RWPE2 (cell line): Measurements from ENCODE around the gene NEU1.
A peak's percentile ranks its signal among the peaks of the same experiment; 100 is the strongest.

Source experiments
- ATAC-seq: fragments of 200-7000 bp; cut with Tn5 transposase; 3 replicates; pipeline ENCODE4 v1.9.1; 2021; ENCODE audit warnings: low read depth
- DNase-seq: peaks from one replicate; pipeline ENCODE4 v3.0.0-alpha.2; 2020; ENCODE audit warnings: low spot score
- H3K27ac ChIP-seq: fragments of 450-650 bp; 2 replicates; pipeline ENCODE4 v1.5.1; 2017; ENCODE audit warnings: mild to moderate bottlenecking; ENCODE audit not compliant: poor library complexity, severe bottlenecking
- H3K27me3 ChIP-seq: fragments of 250-450 bp; sonication (Bioruptor Pico); 2 replicates; pipeline ENCODE4 v1.5.1; 2021; ENCODE audit warnings: mild to moderate bottlenecking, moderate library complexity; ENCODE audit not compliant: insufficient read depth, poor library complexity, severe bottlenecking
- H3K36me3 ChIP-seq: fragments of 250-450 bp; sonication (Bioruptor Pico); 2 replicates; pipeline ENCODE4 v1.5.1; 2020; ENCODE audit warnings: low read depth, mild to moderate bottlenecking, moderate library complexity
- H3K4me1 ChIP-seq: fragments of 250-450 bp; sonication (Bioruptor Pico); 2 replicates; pipeline ENCODE4 v1.5.1; 2021; ENCODE audit warnings: mild to moderate bottlenecking, moderate library complexity; ENCODE audit not compliant: insufficient read depth, poor library complexity, severe bottlenecking
- H3K4me3 ChIP-seq: fragments of 250-450 bp; sonication (Bioruptor Pico); 2 replicates; pipeline ENCODE4 v1.5.1; 2021; ENCODE audit warnings: mild to moderate bottlenecking, moderate library complexity; ENCODE audit not compliant: severe bottlenecking
- H3K9me3 ChIP-seq: fragments of 250-450 bp; sonication (Bioruptor Pico); 2 replicates; pipeline ENCODE4 v1.5.1; 2021; ENCODE audit warnings: mild to moderate bottlenecking, moderate library complexity; ENCODE audit not compliant: severe bottlenecking
- CTCF ChIP-seq: fragments of 450-650 bp; IDR thresholded peaks from one replicate; pipeline ENCODE4 v1.5.1; 2017; ENCODE audit warnings: mild to moderate bottlenecking, moderate library complexity; ENCODE audit not compliant: poor library complexity, severe bottlenecking

The NEU1 gene

GRCh38 chr6:31899215-31899614, 36.6 kb upstream of the NEU1 start:
- Histone ChIP-seq H3K36me3 (peaks cover 19% of the 10 kb centered on the region), H3K27me3 (no peaks in the 10 kb centered on the region), H3K4me1 (peaks cover 4% of the 10 kb centered on the region), H3K9me3 (no peaks in the 10 kb centered on the region), H3K27ac (no peak overlapping the region), H3K4me3 (no peak overlapping the region)
- no peak for TF ChIP-seq CTCF
- ATAC-seq (no peak), DNase-seq (no peak)

- H3K9me3 ChIP-seq = no peaks in the 10 kb centered on the region
- no peak for DNase-seq
- peaks cover 23% of the 10 kb centered on the region for H3K36me3 ChIP-seq
- H3K27me3 ChIP-seq = no peaks in the 10 kb centered on the region
- peak overlapping the region; percentile 67 for H3K4me3 ChIP-seq
- peaks cover 4% of the 10 kb centered on the region for H3K4me1 ChIP-seq
- ATAC-seq = peak; percentile 43
- H3K27ac ChIP-seq = peak overlapping the region; percentile 58
- no peak for TF ChIP-seq CTCF
Measured at GRCh38 chr6:31898383-31899011, 35.9 kb upstream of the NEU1 start.

GRCh38 chr6:31897612-31898382, 35.2 kb upstream of the NEU1 start, which contains the start of gene EHMT2:
EHMT2 (minus strand) TSS chr6:31897698; CDS start chr6:31897677, 21 bp downstream.
- DNase-seq (no peak), ATAC-seq (peak; percentile 56)
- peaks cover 30% of the 10 kb centered on the region for H3K36me3 ChIP-seq
- no peaks in the 10 kb centered on the region for H3K9me3 ChIP-seq
- peak within 1 kb of the TSS; percentile 58 for H3K27ac ChIP-seq
- peak within 1 kb of the TSS; percentile 67 for H3K4me3 ChIP-seq
- no peak for TF ChIP-seq CTCF
- peaks cover 4% of the 10 kb centered on the region for H3K4me1 ChIP-seq
- no peaks in the 10 kb centered on the region for H3K27me3 ChIP-seq

GRCh38 chr6:31896856-31897611, 34.4 kb upstream of the NEU1 start:
- H3K36me3 ChIP-seq = peaks cover 38% of the 10 kb centered on the region
- H3K27me3 ChIP-seq = no peaks in the 10 kb centered on the region
- DNase-seq (no peak), ATAC-seq (no peak)
- H3K27ac ChIP-seq = peak overlapping the region; percentile 58
- TF ChIP-seq CTCF = no peak
- no peaks in the 10 kb centered on the region for H3K9me3 ChIP-seq
- peak overlapping the region; percentile 67 for H3K4me3 ChIP-seq
- peaks cover 4% of the 10 kb centered on the region for H3K4me1 ChIP-seq
